ENCODE data around the gene CNBD2. TPM values are rescaled to one million over a fixed set of nuclear protein-coding genes. Genes with fewer than 3 reads are reported as not detected.

CNBD2 gene
- 1.3 and 2.5 TPM in 2 replicates for total RNA-seq

GRCh38 chr20:35967979-35968640 lies at the start of gene CNBD2:
CNBD2 (plus strand) TSS chr20:35968590; CDS start chr20:35968763, 173 bp downstream.

GRCh38 chr20:35954200-35954906 lies 14.0 kb upstream of the CNBD2 start, which contains the start of gene SCAND1:
SCAND1 (minus strand) TSS chr20:35954502; CDS start chr20:35954284, 218 bp downstream.

Other genes with a start within 250 kb of the CNBD2 start
- 145 and 162 TPM in 2 replicates for gene RBM39, start 226.3 kb upstream of the CNBD2 start, total RNA-seq
- 20.3 and 46.7 TPM in 2 replicates for gene PHF20, start 196.6 kb upstream of the CNBD2 start, total RNA-seq
- 111 and 121 TPM in 2 replicates for gene SCAND1, start 14.1 kb upstream of the CNBD2 start, total RNA-seq
- 16.5 and 28.2 TPM in 2 replicates for gene EPB41L1, start 186.2 kb downstream of the CNBD2 start, total RNA-seq